NT2/D1 (cell line): ENCODE measurements around the gene CDK19.

Experiments used
- DNase-seq: peaks from one replicate; pipeline ENCODE4 v3.0.0-alpha.2; 2011; ENCODE audit warnings: low read depth, low spot score
- H3K27me3 ChIP-seq: 2 replicates; pipeline ENCODE4 v1.6.0; 2011; ENCODE audit warnings: mild to moderate bottlenecking; ENCODE audit not compliant: insufficient read length, insufficient read depth
- H3K36me3 ChIP-seq: 2 replicates; pipeline ENCODE4 v1.6.1; 2011; ENCODE audit warnings: mild to moderate bottlenecking, low read length, mixed read lengths; ENCODE audit not compliant: insufficient read depth, insufficient read length
- H3K4me1 ChIP-seq: 2 replicates; pipeline ENCODE4 v1.5.1; 2011; ENCODE audit not compliant: insufficient read depth, insufficient read length
- H3K4me3 ChIP-seq: 2 replicates; pipeline ENCODE4 v1.5.1; 2011; ENCODE audit warnings: low read depth; ENCODE audit not compliant: insufficient read length
- H3K9ac ChIP-seq: 2 replicates; pipeline ENCODE4 v1.6.0; 2011; ENCODE audit warnings: low read depth; ENCODE audit not compliant: insufficient read length
- H3K9me3 ChIP-seq: 2 replicates; pipeline ENCODE4 v1.5.1; 2011; ENCODE audit warnings: mild to moderate bottlenecking, low read length; ENCODE audit not compliant: insufficient read depth
- SUZ12 ChIP-seq: IDR thresholded peaks from 2 replicates; pipeline ENCODE4 v1.6.1; 2011; ENCODE audit not compliant: insufficient read length, insufficient read depth; ENCODE audit errors: extremely low read depth
- YY1 ChIP-seq: IDR thresholded peaks from 2 replicates; pipeline ENCODE4 v1.6.1; 2011; ENCODE audit not compliant: insufficient read length, insufficient read depth
- ZNF274 ChIP-seq: IDR thresholded peaks from 2 replicates; pipeline ENCODE4 v1.6.1; 2011; ENCODE audit warnings: mild to moderate bottlenecking, low read depth, low read length

CDK19 gene

DNA sequence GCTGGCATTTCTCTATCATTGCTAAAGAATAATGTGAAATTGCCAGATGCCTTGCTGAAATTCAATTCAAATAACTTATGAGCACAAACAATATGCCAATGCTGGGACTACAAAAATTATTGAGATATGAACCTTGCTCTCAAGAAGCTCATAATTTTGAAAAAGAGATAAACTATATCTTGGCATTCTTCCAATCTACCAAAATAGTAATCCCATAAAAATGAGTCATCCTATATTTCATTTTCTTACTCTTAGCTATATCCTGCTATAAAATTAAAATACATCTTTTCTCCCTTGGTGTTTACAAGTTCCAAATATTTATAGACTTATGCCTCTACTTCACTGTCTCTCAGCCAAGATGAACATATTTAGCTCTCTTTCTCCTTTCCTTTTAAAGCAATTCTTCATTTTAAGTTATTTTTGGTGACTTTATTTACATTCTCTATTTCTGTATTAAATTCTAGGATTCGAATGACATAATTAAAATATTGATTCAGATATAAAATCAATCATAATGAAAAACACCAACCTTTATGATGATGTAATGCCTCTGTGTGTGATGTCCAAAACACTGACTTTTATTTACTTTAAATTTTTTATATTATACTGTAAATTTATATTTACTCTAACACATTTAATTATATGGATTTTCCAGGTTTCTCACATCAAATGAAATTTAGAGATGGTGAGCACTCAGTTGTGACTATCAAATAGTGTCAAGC, 152.6 kb downstream of the CDK19 start:
- Histone ChIP-seq H3K4me3 (no peak overlapping the region), H3K27me3 (no peaks in the 10 kb centered on the region), H3K36me3 (no peaks in the 10 kb centered on the region), H3K4me1 (no peaks in the 10 kb centered on the region), H3K9me3 (0 out of 2 replicates have a peak, but pooled peaks cover 6% of the 10 kb centered on the region), H3K9ac (no peak overlapping the region)
- no peak for DNase-seq
- no peak for TF ChIP-seq YY1
- TF ChIP-seq ZNF274, result no peak
- TF ChIP-seq SUZ12, result no peak

DNA sequence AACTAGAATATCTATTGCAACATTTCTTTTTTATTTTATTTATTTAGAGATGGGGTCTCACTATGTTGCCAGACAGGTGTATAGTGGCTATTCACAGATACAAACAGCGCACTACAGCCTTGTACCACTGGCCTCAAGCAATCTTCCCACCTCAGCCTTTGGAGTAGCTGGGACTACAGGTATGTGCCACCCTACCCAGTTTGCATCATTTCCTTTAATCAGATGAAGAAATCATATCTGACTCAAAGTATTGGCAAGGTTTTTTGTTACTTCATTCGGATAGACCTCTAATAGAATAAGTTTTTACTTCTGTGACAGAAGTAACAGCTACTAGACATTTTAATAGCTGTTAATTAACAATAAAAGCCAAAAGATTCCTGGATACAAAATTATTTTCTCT, 153.9 kb downstream of the CDK19 start:
- no peak for TF ChIP-seq SUZ12
- TF ChIP-seq ZNF274, result no peak
- TF ChIP-seq YY1, result no peak
- no peak overlapping the region for H3K9ac ChIP-seq
- 0 out of 2 replicates have a peak, but pooled peaks cover 6% of the 10 kb centered on the region for H3K9me3 ChIP-seq
- H3K4me3 ChIP-seq, result no peak overlapping the region
- H3K36me3 ChIP-seq, result no peaks in the 10 kb centered on the region
- H3K27me3 ChIP-seq, result no peaks in the 10 kb centered on the region
- no peak for DNase-seq
- H3K4me1 ChIP-seq, result no peaks in the 10 kb centered on the region

- no peaks in the 10 kb centered on the region for H3K36me3 ChIP-seq
- no peak for DNase-seq
- no peak overlapping the region for H3K9ac ChIP-seq
- H3K4me3 ChIP-seq, result no peak overlapping the region
- H3K27me3 ChIP-seq, result no peaks in the 10 kb centered on the region
- no peaks in the 10 kb centered on the region for H3K4me1 ChIP-seq
- TF ChIP-seq SUZ12 (no peak), YY1 (no peak), ZNF274 (no peak)
- H3K9me3 ChIP-seq, result 0 out of 2 replicates have a peak, but pooled peaks cover 6% of the 10 kb centered on the region
Measured at GRCh38 chr6:110660066-110660655, 155.1 kb downstream of the CDK19 start.

GRCh38 chr6:110658631-110659211, 156.5 kb downstream of the CDK19 start:
- no peak for TF ChIP-seq SUZ12
- no peak for TF ChIP-seq ZNF274
- no peak for TF ChIP-seq YY1
- DNase-seq, result no peak

GRCh38 chr6:110656492-110656891, 158.8 kb downstream of the CDK19 start:
- Histone ChIP-seq H3K36me3 (no peaks in the 10 kb centered on the region), H3K27me3 (no peaks in the 10 kb centered on the region), H3K9me3 (0 out of 2 replicates have a peak, but pooled peaks cover 6% of the 10 kb centered on the region), H3K4me3 (no peak overlapping the region), H3K9ac (no peak overlapping the region), H3K4me1 (no peaks in the 10 kb centered on the region)
- TF ChIP-seq SUZ12 (no peak), YY1 (no peak), ZNF274 (no peak)
- DNase-seq, result no peak

More at GRCh38 chr6:110658631-110659211, 156.5 kb downstream of the CDK19 start:
- Histone ChIP-seq H3K4me3 (no peak overlapping the region), H3K27me3 (no peaks in the 10 kb centered on the region), H3K4me1 (no peaks in the 10 kb centered on the region), H3K9ac (no peak overlapping the region), H3K9me3 (0 out of 2 replicates have a peak, but pooled peaks cover 6% of the 10 kb centered on the region), H3K36me3 (no peaks in the 10 kb centered on the region)

DNA sequence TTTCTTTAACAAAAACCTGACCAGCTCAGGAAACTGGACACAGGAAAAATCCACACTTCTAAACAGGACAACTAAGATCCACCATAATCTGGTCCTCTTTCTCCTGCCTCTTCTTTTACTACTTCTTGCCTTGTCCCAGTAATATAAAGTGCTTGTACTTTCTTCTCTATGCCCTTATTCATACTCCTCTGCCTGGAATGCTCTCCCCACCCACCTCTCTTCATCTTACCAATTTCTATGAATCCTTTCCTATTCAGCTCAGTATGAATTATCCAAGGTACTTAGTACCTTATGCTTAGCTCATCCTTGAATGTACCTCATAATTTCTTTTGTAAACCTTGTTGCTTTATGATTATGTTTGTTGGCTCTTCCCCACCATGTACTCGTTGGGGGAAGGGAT, 159.4 kb downstream of the CDK19 start:
- Histone ChIP-seq H3K27me3 (no peaks in the 10 kb centered on the region), H3K36me3 (no peaks in the 10 kb centered on the region), H3K9ac (no peak overlapping the region), H3K4me3 (no peak overlapping the region), H3K4me1 (no peaks in the 10 kb centered on the region), H3K9me3 (0 out of 2 replicates have a peak, but pooled peaks cover 5% of the 10 kb centered on the region)
- no peak for DNase-seq
- no peak for TF ChIP-seq SUZ12
- TF ChIP-seq ZNF274, result no peak
- TF ChIP-seq YY1, result no peak

DNA sequence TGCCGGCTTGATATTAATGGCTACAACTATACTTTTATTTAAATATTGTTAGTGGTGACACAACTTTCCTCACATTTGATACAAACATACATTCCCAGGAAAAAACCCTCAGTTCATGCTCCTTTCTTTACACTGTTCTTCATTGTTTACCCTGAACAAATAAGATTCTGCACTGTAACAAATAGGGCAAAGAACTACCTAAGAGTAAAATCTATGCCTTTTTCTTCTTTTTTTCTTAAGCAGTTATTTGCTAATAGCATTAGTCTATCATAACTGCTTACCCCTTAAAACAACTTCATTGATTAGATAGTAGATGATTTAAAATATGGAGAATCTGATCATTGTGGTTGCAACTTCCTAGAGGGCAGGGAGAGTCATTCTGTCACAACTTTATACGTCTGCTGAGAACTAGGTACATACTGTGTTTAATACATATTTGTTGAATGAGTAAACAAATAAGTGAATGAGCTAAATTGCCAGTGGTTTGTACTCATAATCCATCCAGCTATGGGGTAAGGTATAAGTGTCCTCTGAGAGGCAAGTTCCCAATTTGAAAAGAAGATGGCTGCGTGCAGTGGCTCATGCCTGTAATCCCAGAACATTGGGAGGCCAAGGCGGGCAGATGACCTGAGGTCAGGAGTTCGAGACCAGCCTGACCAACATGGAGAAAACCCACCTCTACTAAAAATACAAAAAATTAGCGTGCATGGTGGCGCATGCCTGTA, 161.0 kb downstream of the CDK19 start:
- no peaks in the 10 kb centered on the region for H3K27me3 ChIP-seq
- no peak overlapping the region for H3K9ac ChIP-seq
- no peaks in the 10 kb centered on the region for H3K4me1 ChIP-seq
- no peak overlapping the region for H3K4me3 ChIP-seq
- no peaks in the 10 kb centered on the region for H3K36me3 ChIP-seq
- no peak for DNase-seq
- no peaks in the 10 kb centered on the region for H3K9me3 ChIP-seq
- no peak for TF ChIP-seq SUZ12
- no peak for TF ChIP-seq YY1
- no peak for TF ChIP-seq ZNF274
